ENCODE data around the gene COX20. TPM values are rescaled to one million over a fixed set of nuclear protein-coding genes. Genes with fewer than 3 reads are reported as not detected.
A peak's percentile ranks its signal among the peaks of the same experiment; 100 is the strongest.

The COX20 gene
- total and polyA plus RNA-seq, 8 donors = 10.7 to 44.5 (median 18.2) TPM

GRCh38 chr1:244833734-244834542 lies 1.5 kb upstream of the COX20 start:
- peaks cover 0 to 15% (median 3%) of the 10 kb centered on the region in 3 donors for H3K4me1 ChIP-seq
- ATAC-seq (peak; percentile 38 to 61 (median 50)), FAIRE-seq (no peak), DNase-seq (peak in 5 of 6 donors; percentile 55 to 68 (median 63))
- intact Hi-C loops (cut with DNase I) = no loop called here
- H3K4me3 ChIP-seq = peak overlapping the region; percentile 13 to 77 (median 66)
- H3K36me3 ChIP-seq = no peaks in the 10 kb centered on the region
- WGBS, 2 donors = 0% methylated on average over 32 of the region's 32 CpGs
- TF ChIP-seq, protein P1, sequence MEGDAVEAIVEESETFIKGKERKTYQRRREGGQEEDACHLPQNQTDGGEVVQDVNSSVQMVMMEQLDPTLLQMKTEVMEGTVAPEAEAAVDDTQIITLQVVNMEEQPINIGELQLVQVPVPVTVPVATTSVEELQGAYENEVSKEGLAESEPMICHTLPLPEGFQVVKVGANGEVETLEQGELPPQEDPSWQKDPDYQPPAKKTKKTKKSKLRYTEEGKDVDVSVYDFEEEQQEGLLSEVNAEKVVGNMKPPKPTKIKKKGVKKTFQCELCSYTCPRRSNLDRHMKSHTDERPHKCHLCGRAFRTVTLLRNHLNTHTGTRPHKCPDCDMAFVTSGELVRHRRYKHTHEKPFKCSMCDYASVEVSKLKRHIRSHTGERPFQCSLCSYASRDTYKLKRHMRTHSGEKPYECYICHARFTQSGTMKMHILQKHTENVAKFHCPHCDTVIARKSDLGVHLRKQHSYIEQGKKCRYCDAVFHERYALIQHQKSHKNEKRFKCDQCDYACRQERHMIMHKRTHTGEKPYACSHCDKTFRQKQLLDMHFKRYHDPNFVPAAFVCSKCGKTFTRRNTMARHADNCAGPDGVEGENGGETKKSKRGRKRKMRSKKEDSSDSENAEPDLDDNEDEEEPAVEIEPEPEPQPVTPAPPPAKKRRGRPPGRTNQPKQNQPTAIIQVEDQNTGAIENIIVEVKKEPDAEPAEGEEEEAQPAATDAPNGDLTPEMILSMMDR (IDR thresholded peaks at IDR 0.05) = peak in 1 of 4 donors; percentile 16
- no peaks in the 10 kb centered on the region for H3K27me3 ChIP-seq
- no peaks in the 10 kb centered on the region for H3K9me3 ChIP-seq
- H3K27ac ChIP-seq = peak overlapping the region; percentile 99 to 100 (median 100)

- H3K36me3 ChIP-seq = no peaks in the 10 kb centered on the region
- H3K4me3 ChIP-seq = peak overlapping the region; percentile 36 to 77 (median 66)
- ATAC-seq (peak; percentile 57 to 68 (median 62)), FAIRE-seq (no peak), DNase-seq (peak in 5 of 6 donors; percentile 74 to 87 (median 81))
- H3K27me3 ChIP-seq = no peaks in the 10 kb centered on the region
- TF ChIP-seq, protein P1 (IDR thresholded peaks at IDR 0.05) = no peak
- no peaks in the 10 kb centered on the region for H3K9me3 ChIP-seq
- intact Hi-C loops (cut with DNase I) = no loop called here
- 0 to 1% methylated on average over 39 to 49 of the region's 49 CpGs for WGBS, 2 donors
- H3K27ac ChIP-seq = peak overlapping the region; percentile 99 to 100 (median 100)
- peaks cover 0 to 15% (median 3%) of the 10 kb centered on the region in 3 donors for H3K4me1 ChIP-seq
Measured at GRCh38 chr1:244834543-244835275, 749 bp upstream of the COX20 start.

DNA sequence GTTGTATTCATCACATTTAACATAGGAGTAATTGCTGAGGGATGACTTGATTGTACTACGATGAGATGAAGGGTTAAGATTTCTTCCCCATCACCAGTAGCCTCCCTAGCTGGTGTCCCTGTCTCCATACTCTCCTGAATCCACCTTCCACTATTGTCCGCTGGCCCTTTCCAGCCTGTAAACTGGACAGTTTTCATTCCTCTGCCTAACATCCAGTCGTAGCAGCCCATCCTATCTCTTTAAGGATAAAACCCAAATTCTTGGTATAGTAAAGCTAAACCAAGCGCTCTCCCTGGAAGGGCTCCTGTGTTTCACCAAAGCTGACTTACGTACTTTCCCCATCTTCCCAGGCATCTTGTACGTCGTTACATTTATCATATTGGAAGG lies 670 bp downstream of the COX20 start:
- 1% methylated on average over 7 of the region's 7 CpGs for WGBS, 2 donors
- peaks cover 0 to 17% (median 11%) of the 10 kb centered on the region in 3 donors for H3K4me1 ChIP-seq
- H3K27ac ChIP-seq = peak overlapping the region; percentile 99 to 100 (median 100)
- ATAC-seq (peak in 2 of 4 donors; percentile 9 to 10), FAIRE-seq (no peak), DNase-seq (no peak)
- H3K36me3 ChIP-seq = no peaks in the 10 kb centered on the region
- H3K27me3 ChIP-seq = no peaks in the 10 kb centered on the region
- H3K9me3 ChIP-seq = no peaks in the 10 kb centered on the region
- H3K4me3 ChIP-seq = peak overlapping the region; percentile 36 to 77 (median 66)
- intact Hi-C loops (cut with DNase I) = no loop called here
- TF ChIP-seq, protein P1 (IDR thresholded peaks at IDR 0.05) = no peak

- 1 to 7% methylated on average over 3 of the region's 3 CpGs for WGBS, 2 donors
- FAIRE-seq = no peak
- TF ChIP-seq, protein P1 (IDR thresholded peaks at IDR 0.05) = no peak
- no peak for DNase-seq
- no peaks in the 10 kb centered on the region for H3K36me3 ChIP-seq
- intact Hi-C loops (cut with DNase I) = no loop called here
- H3K27me3 ChIP-seq = no peaks in the 10 kb centered on the region
- H3K4me1 ChIP-seq = peaks cover 0 to 21% (median 16%) of the 10 kb centered on the region in 3 donors
- peak overlapping the region; percentile 36 to 77 (median 66) for H3K4me3 ChIP-seq
- peak overlapping the region in 3 of 4 donors; percentile 99 to 100 (median 100) for H3K27ac ChIP-seq
- ATAC-seq = no peak
- H3K9me3 ChIP-seq = no peaks in the 10 kb centered on the region
Measured at GRCh38 chr1:244836584-244836983, 1.1 kb downstream of the COX20 start.

All from pancreas (tissue), 10 donors.